Measurements from ENCODE around the gene KCNG4.
"Not testable (repeated sequence)": the region's sequence is repeated elsewhere in the genome, so short reads cannot be mapped to it uniquely, and the experiment has no call there.

KCNG4 gene

GRCh38 chr16:84212154-84212553 is 27.7 kb downstream of the KCNG4 start:
- no peak overlapping the region for H3K4me3 ChIP-seq (ENCODE audit: low read depth, low read length)

GRCh38 chr16:84209989-84210388 is 29.8 kb downstream of the KCNG4 start:
- H3K4me3 ChIP-seq (ENCODE audit: low read depth, low read length), result no peak overlapping the region

- no peak overlapping the region for H3K4me3 ChIP-seq (ENCODE audit: low read depth, low read length)
Observed at GRCh38 chr16:84207879-84208278, 31.9 kb downstream of the KCNG4 start.

- H3K4me3 ChIP-seq (ENCODE audit: low read depth, low read length), result no peak overlapping the region
Observed at GRCh38 chr16:84207251-84207650, 32.6 kb downstream of the KCNG4 start.

GRCh38 chr16:84205976-84206691 is 33.7 kb downstream of the KCNG4 start:
- no peak overlapping the region for H3K4me3 ChIP-seq (ENCODE audit: low read depth, low read length)

- H3K4me3 ChIP-seq (ENCODE audit: low read depth, low read length), result not testable (repeated sequence)
Observed at GRCh38 chr16:84205123-84205522, 34.7 kb downstream of the KCNG4 start.

GRCh38 chr16:84204551-84204950 is 35.3 kb downstream of the KCNG4 start:
- not testable (repeated sequence) for H3K4me3 ChIP-seq (ENCODE audit: low read depth, low read length)

GRCh38 chr16:84199861-84200260 is 40.0 kb downstream of the KCNG4 start:
- no peak overlapping the region for H3K4me3 ChIP-seq (ENCODE audit: low read depth, low read length)

- no peak overlapping the region for H3K4me3 ChIP-seq (ENCODE audit: low read depth, low read length)
Observed at GRCh38 chr16:84199097-84199496, 40.7 kb downstream of the KCNG4 start.

- no peak overlapping the region for H3K4me3 ChIP-seq (ENCODE audit: low read depth, low read length)
Observed at GRCh38 chr16:84198401-84198800, 41.4 kb downstream of the KCNG4 start.

GRCh38 chr16:84197466-84198128 is 42.2 kb downstream of the KCNG4 start:
- no peak overlapping the region for H3K4me3 ChIP-seq (ENCODE audit: low read depth, low read length)

- H3K4me3 ChIP-seq (ENCODE audit: low read depth, low read length), result no peak overlapping the region
Observed at GRCh38 chr16:84196727-84197394, 43.0 kb downstream of the KCNG4 start.

- H3K4me3 ChIP-seq (ENCODE audit: low read depth, low read length), result no peak overlapping the region
Observed at GRCh38 chr16:84196101-84196500, 43.7 kb downstream of the KCNG4 start.

GRCh38 chr16:84195201-84196093 is 44.4 kb downstream of the KCNG4 start:
- H3K4me3 ChIP-seq (ENCODE audit: low read depth, low read length), result no peak overlapping the region

- H3K4me3 ChIP-seq (ENCODE audit: low read depth, low read length), result no peak overlapping the region
Observed at GRCh38 chr16:84194470-84195200, 45.2 kb downstream of the KCNG4 start.

- no peak overlapping the region for H3K4me3 ChIP-seq (ENCODE audit: low read depth, low read length)
Observed at GRCh38 chr16:84194018-84194417, 45.8 kb downstream of the KCNG4 start.

GRCh38 chr16:84193480-84193879 is 46.3 kb downstream of the KCNG4 start:
- no peak overlapping the region for H3K4me3 ChIP-seq (ENCODE audit: low read depth, low read length)

GRCh38 chr16:84191466-84191865 is 48.3 kb downstream of the KCNG4 start:
- no peak overlapping the region for H3K4me3 ChIP-seq (ENCODE audit: low read depth, low read length)

- H3K4me3 ChIP-seq (ENCODE audit: low read depth, low read length), result no peak within 1 kb of the TSS
Observed at GRCh38 chr16:84190731-84191388, 49.0 kb downstream of the KCNG4 start, which contains the start of gene ADAD2. Gene ADAD2 (plus strand): TSS chr16:84191157. CDS start chr16:84191231, 74 bp downstream.

Data from iPS-11a (cell line).